ENCODE results near the gene CARD16.
"Not testable (repeated sequence)": the region's sequence is repeated elsewhere in the genome, so short reads cannot be mapped to it uniquely, and the experiment has no call there.

CARD16 gene

DNA sequence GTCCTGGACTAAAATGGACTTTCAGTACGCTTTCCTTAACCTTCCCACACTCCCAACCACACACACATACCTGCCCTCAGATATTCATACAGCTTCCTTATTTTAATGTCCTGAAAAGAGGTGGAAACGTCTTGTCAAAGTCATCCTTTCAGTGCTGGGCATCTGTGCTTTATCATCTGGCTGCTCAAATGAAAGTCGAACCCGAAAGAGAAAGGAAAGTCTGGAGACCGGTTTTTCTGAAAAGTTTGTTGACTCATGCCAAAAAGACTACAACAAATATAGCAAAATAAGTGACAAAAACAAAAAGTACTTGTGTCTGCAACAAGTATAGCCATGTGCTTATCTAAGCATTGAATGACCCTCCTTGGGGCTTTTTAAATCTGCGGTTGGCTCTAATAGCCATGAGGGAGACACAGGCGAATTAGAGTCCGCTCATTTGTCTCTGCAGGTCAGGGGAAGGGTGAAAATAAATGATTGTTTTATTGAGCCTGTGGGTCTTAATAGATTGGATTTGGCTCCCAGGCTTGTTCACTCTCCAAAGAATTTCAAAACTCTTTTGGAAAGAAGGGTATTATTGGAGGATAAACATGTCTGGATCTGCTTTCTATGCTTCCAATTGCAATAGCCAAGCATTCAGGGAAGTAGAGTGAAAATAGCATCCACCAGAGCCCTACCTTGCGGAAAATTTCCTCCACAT lies 18.3 kb upstream of the CARD16 start:
- H3K36me3 ChIP-seq (ENCODE audit: insufficient read depth, low read length) = not testable (repeated sequence)

DNA sequence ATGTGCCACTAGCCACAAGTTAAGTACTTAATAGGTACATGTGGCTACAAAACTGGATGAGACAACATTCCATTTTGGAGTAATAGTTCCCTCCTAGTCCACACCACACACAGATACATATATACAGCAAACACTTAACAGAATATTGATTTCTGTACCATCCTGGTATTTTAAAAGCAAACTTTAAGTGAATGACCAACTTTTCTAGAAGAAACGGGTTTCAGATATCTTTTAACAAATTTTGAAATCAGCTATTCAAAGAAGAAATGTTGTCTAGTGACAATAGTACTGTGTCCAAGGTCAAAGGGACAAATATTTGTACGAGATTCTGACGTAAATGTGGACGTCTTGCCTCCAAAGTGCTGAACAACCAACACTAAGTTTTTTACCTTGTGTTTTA lies 12.3 kb upstream of the CARD16 start:
- no peaks in the 10 kb centered on the region for H3K9me3 ChIP-seq (ENCODE audit: control insufficient read depth, insufficient read depth, low read length)
- H3K9ac ChIP-seq (ENCODE audit: low read depth, low read length) = no peak overlapping the region
- H3K36me3 ChIP-seq (ENCODE audit: insufficient read depth, low read length) = no peaks in the 10 kb centered on the region
- H3K4me1 ChIP-seq (ENCODE audit: insufficient read depth, low read length) = no peaks in the 10 kb centered on the region

More for the DNA sequence above, 18.3 kb upstream of the CARD16 start:
- H3K9me3 ChIP-seq (ENCODE audit: control insufficient read depth, insufficient read depth, low read length); H3K9ac ChIP-seq (ENCODE audit: low read depth, low read length); H3K4me1 ChIP-seq (ENCODE audit: insufficient read depth, low read length): not testable (repeated sequence)

- Histone ChIP-seq H3K9me3 (ENCODE audit: control insufficient read depth, insufficient read depth, low read length) (no peaks in the 10 kb centered on the region), H3K36me3 (ENCODE audit: insufficient read depth, low read length) (no peaks in the 10 kb centered on the region), H3K4me1 (ENCODE audit: insufficient read depth, low read length) (no peaks in the 10 kb centered on the region), H3K9ac (ENCODE audit: low read depth, low read length) (no peak overlapping the region)
Measured at GRCh38 chr11:105056446-105056845, 11.3 kb upstream of the CARD16 start.

- H3K9ac ChIP-seq (ENCODE audit: low read depth, low read length) = no peak overlapping the region
- no peaks in the 10 kb centered on the region for H3K36me3 ChIP-seq (ENCODE audit: insufficient read depth, low read length)
- H3K9me3 ChIP-seq (ENCODE audit: control insufficient read depth, insufficient read depth, low read length) = no peaks in the 10 kb centered on the region
- no peaks in the 10 kb centered on the region for H3K4me1 ChIP-seq (ENCODE audit: insufficient read depth, low read length)
Measured at GRCh38 chr11:105054723-105055493, 9.8 kb upstream of the CARD16 start.

GRCh38 chr11:105052487-105052886 lies 7.4 kb upstream of the CARD16 start:
- H3K9me3 ChIP-seq (ENCODE audit: control insufficient read depth, insufficient read depth, low read length) = no peaks in the 10 kb centered on the region
- no peaks in the 10 kb centered on the region for H3K36me3 ChIP-seq (ENCODE audit: insufficient read depth, low read length)
- H3K4me1 ChIP-seq (ENCODE audit: insufficient read depth, low read length) = no peaks in the 10 kb centered on the region; the same call in 1 of the 2 replicates
- no peak overlapping the region for H3K9ac ChIP-seq (ENCODE audit: low read depth, low read length)

DNA sequence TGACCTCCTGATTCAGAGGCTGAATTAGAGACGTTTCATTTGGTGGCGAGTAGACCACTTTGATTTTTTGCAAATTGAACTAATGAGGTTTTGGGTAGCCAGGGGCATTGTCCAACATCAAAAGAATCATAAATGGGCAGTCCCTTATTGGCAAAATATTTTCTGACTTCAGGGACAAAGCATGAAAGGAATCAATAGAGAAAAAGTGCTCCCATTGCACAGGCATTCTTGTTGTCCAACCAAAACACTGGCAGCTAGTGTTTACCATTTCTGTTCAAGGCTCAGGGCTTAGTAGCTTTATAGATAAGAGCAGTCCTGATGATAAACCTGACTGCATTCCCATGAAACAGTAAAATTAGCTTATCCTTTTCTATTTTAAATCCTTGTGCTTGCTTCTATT lies 6.4 kb upstream of the CARD16 start:
- Histone ChIP-seq H3K36me3 (ENCODE audit: insufficient read depth, low read length) (no peaks in the 10 kb centered on the region), H3K9me3 (ENCODE audit: control insufficient read depth, insufficient read depth, low read length) (no peaks in the 10 kb centered on the region), H3K4me1 (ENCODE audit: insufficient read depth, low read length) (peaks cover 6% of the 10 kb centered on the region; the same call in 1 of the 2 replicates), H3K9ac (ENCODE audit: low read depth, low read length) (no peak overlapping the region)

GRCh38 chr11:105049481-105049880 lies 4.3 kb upstream of the CARD16 start:
- H3K4me1 ChIP-seq (ENCODE audit: insufficient read depth, low read length) = peaks cover 6% of the 10 kb centered on the region; the same call in 1 of the 2 replicates
- no peaks in the 10 kb centered on the region for H3K36me3 ChIP-seq (ENCODE audit: insufficient read depth, low read length)
- H3K9ac ChIP-seq (ENCODE audit: low read depth, low read length) = no peak overlapping the region
- no peaks in the 10 kb centered on the region for H3K9me3 ChIP-seq (ENCODE audit: control insufficient read depth, insufficient read depth, low read length)

- peaks cover 6% of the 10 kb centered on the region; the same call in 1 of the 2 replicates for H3K4me1 ChIP-seq (ENCODE audit: insufficient read depth, low read length)
- no peaks in the 10 kb centered on the region for H3K9me3 ChIP-seq (ENCODE audit: control insufficient read depth, insufficient read depth, low read length)
- H3K36me3 ChIP-seq (ENCODE audit: insufficient read depth, low read length) = no peaks in the 10 kb centered on the region
- H3K9ac ChIP-seq (ENCODE audit: low read depth, low read length) = no peak overlapping the region
Measured at GRCh38 chr11:105046898-105047579, 1.9 kb upstream of the CARD16 start.

- Histone ChIP-seq H3K36me3 (ENCODE audit: insufficient read depth, low read length) (no peaks in the 10 kb centered on the region), H3K4me1 (ENCODE audit: insufficient read depth, low read length) (peaks cover 6% of the 10 kb centered on the region; the same call in 1 of the 2 replicates), H3K9me3 (ENCODE audit: control insufficient read depth, insufficient read depth, low read length) (no peaks in the 10 kb centered on the region), H3K9ac (ENCODE audit: low read depth, low read length) (no peak overlapping the region)
Measured at GRCh38 chr11:105045676-105046296, 651 bp upstream of the CARD16 start.

DNA sequence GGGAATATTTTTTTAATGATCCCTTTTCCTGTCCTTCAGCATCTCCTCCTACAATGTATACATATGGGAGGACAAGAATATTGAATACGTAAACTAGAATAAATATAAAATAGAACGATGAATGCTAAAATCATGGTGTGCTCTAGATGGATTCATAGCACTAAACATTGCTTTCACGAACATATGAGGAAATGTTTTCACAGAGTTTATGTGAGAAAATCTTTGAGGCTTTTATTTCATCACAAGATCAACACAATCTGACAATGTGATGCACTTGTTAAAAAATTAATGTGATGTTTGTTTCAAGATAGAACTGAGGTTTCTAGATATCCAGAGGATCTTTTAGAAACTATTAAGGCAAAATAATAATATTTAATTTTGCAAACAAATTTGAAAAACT lies 3.0 kb downstream of the CARD16 start:
- Histone ChIP-seq H3K9me3 (ENCODE audit: control insufficient read depth, insufficient read depth, low read length) (no peaks in the 10 kb centered on the region), H3K9ac (ENCODE audit: low read depth, low read length) (no peak overlapping the region), H3K4me1 (ENCODE audit: insufficient read depth, low read length) (peaks cover 4% of the 10 kb centered on the region; the same call in 1 of the 2 replicates), H3K36me3 (ENCODE audit: insufficient read depth, low read length) (no peaks in the 10 kb centered on the region)

GRCh38 chr11:105040703-105041102 lies 4.4 kb downstream of the CARD16 start:
- Histone ChIP-seq H3K36me3 (ENCODE audit: insufficient read depth, low read length) (no peaks in the 10 kb centered on the region), H3K9me3 (ENCODE audit: control insufficient read depth, insufficient read depth, low read length) (no peaks in the 10 kb centered on the region), H3K4me1 (ENCODE audit: insufficient read depth, low read length) (no peaks in the 10 kb centered on the region)

GRCh38 chr11:105034813-105035620 lies 10.1 kb downstream of the CARD16 start, which contains the start of gene CASP1:
TSS of gene CASP1 (minus strand) at chr11:105035144. CDS start at chr11:105035113, 31 bp downstream.
- Histone ChIP-seq H3K4me1 (ENCODE audit: insufficient read depth, low read length) (no peaks in the 10 kb centered on the region), H3K9ac (ENCODE audit: low read depth, low read length) (no peak within 1 kb of the TSS), H3K9me3 (ENCODE audit: control insufficient read depth, insufficient read depth, low read length) (no peaks in the 10 kb centered on the region), H3K36me3 (ENCODE audit: insufficient read depth, low read length) (no peaks in the 10 kb centered on the region)

More at GRCh38 chr11:105040703-105041102, 4.4 kb downstream of the CARD16 start:
- H3K9ac ChIP-seq (ENCODE audit: low read depth, low read length) = no peak overlapping the region

DNA sequence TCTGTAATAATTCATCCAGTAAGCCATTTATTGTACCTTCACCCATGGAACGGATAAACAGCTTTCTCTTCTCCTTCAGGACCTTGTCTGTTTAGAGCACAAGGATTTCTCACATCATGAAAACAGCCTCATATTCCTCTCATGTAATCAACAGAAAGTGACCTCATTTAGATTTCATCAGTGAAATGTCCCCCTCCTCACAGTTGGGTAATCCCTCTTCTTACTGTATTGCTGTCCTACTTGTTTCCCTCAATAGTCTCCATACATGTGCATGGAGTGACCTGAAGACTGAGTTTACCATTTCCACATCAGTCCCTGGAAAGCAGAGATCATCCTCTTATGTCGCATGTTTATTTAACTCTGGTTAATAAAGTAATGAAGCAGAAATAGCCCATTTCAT lies 10.7 kb downstream of the CARD16 start:
- not testable (repeated sequence) for H3K9me3 ChIP-seq (ENCODE audit: control insufficient read depth, insufficient read depth, low read length); H3K9ac ChIP-seq (ENCODE audit: low read depth, low read length); H3K36me3 ChIP-seq (ENCODE audit: insufficient read depth, low read length); H3K4me1 ChIP-seq (ENCODE audit: insufficient read depth, low read length)
